ENCODE results near the gene TCEAL7.

DNA sequence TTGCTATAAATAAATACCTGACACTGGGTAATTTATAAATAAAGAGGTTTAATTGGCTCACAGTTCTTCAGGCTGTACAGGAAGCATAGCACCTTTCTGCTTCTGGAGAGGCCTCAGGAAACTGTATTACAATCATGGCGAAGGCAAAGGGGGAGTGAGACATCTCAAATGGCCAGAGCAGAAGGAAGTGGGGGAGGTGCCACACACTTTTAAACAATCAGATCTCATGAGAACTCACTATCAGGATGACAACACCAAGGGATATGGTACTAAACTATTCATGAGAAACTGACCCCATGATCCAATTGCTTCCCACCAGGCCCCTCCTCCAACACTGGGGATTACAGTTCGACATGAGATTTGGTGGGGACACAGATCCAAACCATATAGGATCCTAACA, 14.6 kb downstream of the TCEAL7 start:
- TF ChIP-seq POLR2A (IDR thresholded peaks at IDR 0.05) = no peak
- no peak for TF ChIP-seq CTCF (IDR thresholded peaks at IDR 0.05)
